ENCODE data around the gene SGMS1. TPM values are rescaled to one million over a fixed set of nuclear protein-coding genes. Genes with fewer than 3 reads are reported as not detected.

Gene SGMS1
- total RNA-seq, 1 experiment from 2014 or later = 20.4 TPM

DNA sequence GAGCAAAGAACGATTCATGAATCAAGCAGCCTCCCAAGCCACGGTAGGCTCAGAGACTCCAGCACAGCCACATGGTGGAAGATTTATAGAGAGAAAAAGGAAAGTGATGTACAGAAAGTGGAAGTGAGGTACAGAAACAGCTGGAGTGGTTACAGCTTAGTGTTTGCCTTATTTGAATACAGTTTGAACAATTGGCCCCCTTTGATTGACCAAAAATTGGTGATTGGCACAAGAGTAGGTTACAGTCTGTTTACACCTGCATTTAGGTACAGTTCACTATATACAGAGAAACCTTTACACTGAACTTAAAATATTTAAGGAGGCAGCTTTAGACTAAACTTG is 236.1 kb downstream of the SGMS1 start:
- Histone ChIP-seq H2AFZ (ENCODE audit: low read length) (no peak overlapping the region), H3K23ac (ENCODE audit: insufficient read length, low read depth, low read length) (no peak overlapping the region), H3K27me3 (ENCODE audit: insufficient read depth, low read length) (no peaks in the 10 kb centered on the region), H4K91ac (ENCODE audit: insufficient read length, low read depth, low read length) (no peak overlapping the region), H3K56ac (ENCODE audit: insufficient read length, low read depth, low read length) (no peak overlapping the region), H3K9ac (ENCODE audit: extremely low read depth, insufficient read length, low read length) (no peak overlapping the region), H3K4me1 (ENCODE audit: insufficient read depth, low read length) (no peaks in the 10 kb centered on the region; the same call in 1 of the 2 replicates), H3K79me2 (ENCODE audit: insufficient read depth, low read length) (no peaks in the 10 kb centered on the region; the same call in 1 of the 2 replicates), H2BK5ac (ENCODE audit: insufficient read length, low read length) (no peak overlapping the region), H3T11ph (ENCODE audit: low read length) (no peak overlapping the region), H4K8ac (replicated peaks; ENCODE audit: insufficient read length, low read depth, low read length) (no peak overlapping the region), H3K4me2 (ENCODE audit: insufficient read depth, insufficient read length, low read length) (no peak overlapping the region), H2AK5ac (ENCODE audit: insufficient read length, low read length) (no peak overlapping the region), H3K14ac (ENCODE audit: insufficient read depth, low read length) (no peak overlapping the region), H2BK20ac (ENCODE audit: low read depth, low read length, poor library complexity, severe bottlenecking) (no peak overlapping the region), H3K9me3 (ENCODE audit: control insufficient read depth, low read depth, low read length) (no peaks in the 10 kb centered on the region), H3K4ac (ENCODE audit: low read depth, low read length) (no peak overlapping the region), H2BK120ac (ENCODE audit: low read depth, low read length, poor library complexity, severe bottlenecking) (no peak overlapping the region), H2BK15ac (ENCODE audit: low read depth, low read length) (no peak overlapping the region), H3K23me2 (ENCODE audit: insufficient read length, low read depth, low read length, poor library complexity, severe bottlenecking) (no peaks in the 10 kb centered on the region), H3K79me1 (ENCODE audit: insufficient read depth, low read depth, low read length, poor library complexity, severe bottlenecking) (no peaks in the 10 kb centered on the region), H3K27ac (ENCODE audit: insufficient read length, low read depth, low read length) (no peak overlapping the region), H3K18ac (ENCODE audit: insufficient read length, low read depth, low read length) (no peak overlapping the region), H2BK12ac (ENCODE audit: insufficient read length, low read depth, low read length) (no peak overlapping the region), H4K20me1 (ENCODE audit: control insufficient read depth, insufficient read depth, insufficient read length) (no peaks in the 10 kb centered on the region), H4K5ac (ENCODE audit: insufficient read length, low read depth, low read length) (no peak overlapping the region)
- TF ChIP-seq, protein P1, sequence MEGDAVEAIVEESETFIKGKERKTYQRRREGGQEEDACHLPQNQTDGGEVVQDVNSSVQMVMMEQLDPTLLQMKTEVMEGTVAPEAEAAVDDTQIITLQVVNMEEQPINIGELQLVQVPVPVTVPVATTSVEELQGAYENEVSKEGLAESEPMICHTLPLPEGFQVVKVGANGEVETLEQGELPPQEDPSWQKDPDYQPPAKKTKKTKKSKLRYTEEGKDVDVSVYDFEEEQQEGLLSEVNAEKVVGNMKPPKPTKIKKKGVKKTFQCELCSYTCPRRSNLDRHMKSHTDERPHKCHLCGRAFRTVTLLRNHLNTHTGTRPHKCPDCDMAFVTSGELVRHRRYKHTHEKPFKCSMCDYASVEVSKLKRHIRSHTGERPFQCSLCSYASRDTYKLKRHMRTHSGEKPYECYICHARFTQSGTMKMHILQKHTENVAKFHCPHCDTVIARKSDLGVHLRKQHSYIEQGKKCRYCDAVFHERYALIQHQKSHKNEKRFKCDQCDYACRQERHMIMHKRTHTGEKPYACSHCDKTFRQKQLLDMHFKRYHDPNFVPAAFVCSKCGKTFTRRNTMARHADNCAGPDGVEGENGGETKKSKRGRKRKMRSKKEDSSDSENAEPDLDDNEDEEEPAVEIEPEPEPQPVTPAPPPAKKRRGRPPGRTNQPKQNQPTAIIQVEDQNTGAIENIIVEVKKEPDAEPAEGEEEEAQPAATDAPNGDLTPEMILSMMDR (conservative IDR thresholded peaks at IDR 0.05) = no peak
- H3K4me3 Mint-ChIP-seq = no peak overlapping the region
- no CpG with 5 or more reads among the region's 2 CpGs for WGBS (ENCODE audit: extremely low coverage, insufficient read length, low lambda C conversion rate)
- no peaks in the 10 kb centered on the region for H3K9me3 Mint-ChIP-seq
- no peaks in the 10 kb centered on the region for H3K36me3 Mint-ChIP-seq (ENCODE audit: insufficient read depth in 1 of 3, low read depth in 3 of 3)
- H3K4me1 Mint-ChIP-seq = peaks cover 36 to 43% of the 10 kb centered on the region in 2 experiments
- no peak for DNase-seq
- H3K27me3 Mint-ChIP-seq (ENCODE audit: low read depth) = no peaks in the 10 kb centered on the region
- H3K27ac Mint-ChIP-seq = no peak overlapping the region
